Omental fat pad (tissue), 4 donors: ENCODE data around the gene FAM171A1. TPM values are rescaled to one million over a fixed set of nuclear protein-coding genes. Genes with fewer than 3 reads are reported as not detected.

Source experiments
- ATAC-seq: fragments of 150-250 bp; one replicate; pipeline ENCODE4 v1.9.1; 2016; ENCODE audit warnings: mild to moderate bottlenecking, moderate library complexity; ENCODE audit not compliant: low FRiP score
- DNase-seq: peaks from one replicate; pipeline ENCODE4 v3.0.0-alpha.2; 2019; ENCODE audit warnings: low spot score
- total RNA-seq, 4 donors: library from RNA; depleted of rRNA; stranded (reverse); fragments of >200 nt; gene quantifications; one replicate each; pipeline ENCODE4 v1.1.0, GENCODE V29; 2016
- TF ChIP-seq, protein P1 (sequence below), 3 donors: fragments of 450-650 bp; IDR thresholded peaks; one replicate each; pipeline ENCODE4 v1.5.1; 2016 to 2017; ENCODE audit warnings: antibody characterized with exemption in 3 of 3, mild to moderate bottlenecking in 3 of 3, moderate library complexity in 2 of 3

FAM171A1 gene
- total RNA-seq, 4 donors from 2014 or later, result 7.0 to 17.4 (median 15.2) TPM

DNA sequence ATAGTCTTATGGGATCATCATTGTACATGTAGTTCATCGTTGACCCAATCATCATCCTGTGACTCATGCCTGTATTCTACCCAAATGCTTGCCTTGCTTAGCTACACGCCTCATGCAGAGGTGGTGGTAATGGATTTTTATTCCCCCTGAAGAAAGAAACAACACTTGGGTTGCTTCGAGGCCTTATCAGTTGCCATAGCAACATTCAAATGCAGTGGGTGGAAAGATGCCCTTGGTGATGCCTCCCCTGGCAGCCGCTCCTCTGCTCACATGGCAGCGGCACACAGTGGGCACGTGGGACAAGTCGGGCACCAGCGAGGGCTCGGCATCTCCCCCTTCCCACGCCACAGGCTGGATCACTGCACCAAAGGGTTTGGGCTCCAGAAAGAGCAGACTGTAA lies 148.6 kb downstream of the FAM171A1 start:
- no peak for DNase-seq
- no peak for ATAC-seq
- TF ChIP-seq, protein P1, sequence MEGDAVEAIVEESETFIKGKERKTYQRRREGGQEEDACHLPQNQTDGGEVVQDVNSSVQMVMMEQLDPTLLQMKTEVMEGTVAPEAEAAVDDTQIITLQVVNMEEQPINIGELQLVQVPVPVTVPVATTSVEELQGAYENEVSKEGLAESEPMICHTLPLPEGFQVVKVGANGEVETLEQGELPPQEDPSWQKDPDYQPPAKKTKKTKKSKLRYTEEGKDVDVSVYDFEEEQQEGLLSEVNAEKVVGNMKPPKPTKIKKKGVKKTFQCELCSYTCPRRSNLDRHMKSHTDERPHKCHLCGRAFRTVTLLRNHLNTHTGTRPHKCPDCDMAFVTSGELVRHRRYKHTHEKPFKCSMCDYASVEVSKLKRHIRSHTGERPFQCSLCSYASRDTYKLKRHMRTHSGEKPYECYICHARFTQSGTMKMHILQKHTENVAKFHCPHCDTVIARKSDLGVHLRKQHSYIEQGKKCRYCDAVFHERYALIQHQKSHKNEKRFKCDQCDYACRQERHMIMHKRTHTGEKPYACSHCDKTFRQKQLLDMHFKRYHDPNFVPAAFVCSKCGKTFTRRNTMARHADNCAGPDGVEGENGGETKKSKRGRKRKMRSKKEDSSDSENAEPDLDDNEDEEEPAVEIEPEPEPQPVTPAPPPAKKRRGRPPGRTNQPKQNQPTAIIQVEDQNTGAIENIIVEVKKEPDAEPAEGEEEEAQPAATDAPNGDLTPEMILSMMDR (IDR thresholded peaks at IDR 0.05), result no peak

DNA sequence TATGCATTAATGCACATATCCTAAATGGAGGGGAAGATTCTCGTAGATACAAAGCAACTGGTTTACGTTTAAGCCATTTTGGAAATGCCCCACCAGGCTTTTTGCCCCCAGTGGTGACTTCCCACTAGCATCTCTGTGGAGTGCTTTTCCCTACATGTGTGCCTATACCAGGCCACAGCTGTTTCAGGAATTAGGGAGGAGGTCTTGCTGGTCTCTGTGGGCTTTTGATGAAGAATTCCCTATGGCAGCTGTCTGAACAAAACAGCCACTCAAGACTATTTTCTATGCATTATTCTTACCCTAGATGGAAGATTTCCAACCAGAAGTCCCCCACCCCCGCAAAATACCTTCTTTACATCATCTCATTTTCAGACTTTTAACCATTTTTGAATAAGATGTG lies 150.6 kb downstream of the FAM171A1 start:
- DNase-seq, result no peak
- TF ChIP-seq, protein P1 (IDR thresholded peaks at IDR 0.05), result no peak
- no peak for ATAC-seq

DNA sequence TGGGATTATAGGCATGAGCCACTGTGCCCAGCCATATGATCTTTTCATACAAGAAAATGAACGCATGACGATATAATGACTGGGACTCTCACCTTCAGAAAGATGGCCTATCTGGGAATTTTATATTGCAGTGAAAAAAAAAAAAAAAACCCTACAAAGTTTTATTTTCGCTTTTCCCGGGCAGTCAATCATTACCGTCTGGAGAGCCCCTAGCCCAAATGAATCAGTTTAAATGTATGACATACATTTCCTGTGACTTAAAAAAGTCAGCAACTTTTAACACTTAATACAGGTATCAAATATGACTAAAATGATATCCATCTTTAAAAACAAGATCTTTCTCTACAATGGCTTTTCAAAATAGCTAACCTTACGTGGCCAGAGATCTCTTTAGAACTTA lies 154.4 kb downstream of the FAM171A1 start:
- DNase-seq (no peak), ATAC-seq (no peak)
- TF ChIP-seq, protein P1 (IDR thresholded peaks at IDR 0.05), result no peak

DNA sequence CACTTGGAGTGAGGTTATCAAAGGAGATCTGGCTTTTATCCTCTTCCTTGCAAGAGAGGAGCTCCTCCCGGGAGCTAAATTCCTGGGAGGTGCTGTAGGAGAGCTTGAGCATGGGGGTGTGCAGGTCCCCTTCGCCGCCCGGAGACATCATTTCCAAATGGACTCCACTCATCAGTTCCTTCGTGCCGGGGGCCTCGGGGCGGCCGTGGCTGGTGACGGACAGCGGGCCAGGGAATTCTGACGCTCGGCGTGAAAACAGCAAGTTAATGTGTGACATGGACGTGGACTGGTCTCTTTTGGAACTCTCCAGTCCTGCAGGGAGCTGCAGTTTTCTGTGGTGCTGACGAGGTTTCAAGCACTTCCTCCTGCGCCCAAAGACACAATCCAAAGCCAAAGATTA lies 156.9 kb downstream of the FAM171A1 start:
- ATAC-seq, result no peak
- TF ChIP-seq, protein P1 (IDR thresholded peaks at IDR 0.05), result no peak
- no peak for DNase-seq

DNA sequence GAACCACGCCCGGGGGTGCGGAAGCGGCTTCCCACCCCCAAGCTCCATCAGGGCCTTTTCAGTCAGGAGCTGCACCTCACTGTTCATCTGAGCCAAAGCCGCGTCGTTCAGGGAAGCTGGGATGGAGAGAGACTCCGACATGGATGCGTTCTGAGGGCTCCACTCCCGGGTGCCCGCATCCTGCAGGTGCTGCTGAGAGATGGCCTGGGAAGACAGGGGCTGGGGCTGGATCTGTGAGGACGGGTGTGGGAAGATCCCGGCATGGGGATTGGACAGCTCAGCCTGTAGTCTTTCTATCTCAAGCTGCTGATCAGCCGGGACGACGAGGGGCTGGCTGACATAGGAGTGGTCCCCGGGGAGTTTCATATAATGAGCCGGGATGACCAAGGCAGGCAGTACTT lies 157.6 kb downstream of the FAM171A1 start:
- TF ChIP-seq, protein P1 (IDR thresholded peaks at IDR 0.05), result no peak
- ATAC-seq, result no peak
- no peak for DNase-seq

DNA sequence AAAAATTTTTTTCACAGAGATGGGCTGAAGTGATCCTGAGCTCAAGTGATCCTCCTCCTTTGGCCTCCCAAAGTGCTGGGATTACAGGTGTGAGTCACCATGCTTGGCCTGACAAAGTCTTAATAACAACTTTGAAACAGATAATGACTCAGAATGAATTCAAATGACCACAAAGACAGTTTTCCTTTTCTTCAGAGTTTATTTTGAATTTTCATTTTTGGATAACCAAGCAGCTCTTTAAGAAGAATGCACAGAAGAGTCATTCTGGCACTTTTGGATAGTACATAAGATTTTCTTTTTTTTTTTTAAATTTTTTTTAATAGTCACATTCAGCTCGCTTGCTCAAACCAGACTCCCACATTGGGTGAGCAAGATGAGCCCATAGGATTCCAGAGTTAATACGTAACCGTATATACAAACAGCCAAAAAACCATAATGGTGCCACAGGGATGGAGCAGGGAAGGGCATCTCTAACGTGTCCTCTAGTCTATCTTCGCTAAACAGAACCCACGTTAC lies 159.6 kb downstream of the FAM171A1 start:
- ATAC-seq (no peak), DNase-seq (no peak)
- TF ChIP-seq, protein P1 (IDR thresholded peaks at IDR 0.05), result no peak

DNA sequence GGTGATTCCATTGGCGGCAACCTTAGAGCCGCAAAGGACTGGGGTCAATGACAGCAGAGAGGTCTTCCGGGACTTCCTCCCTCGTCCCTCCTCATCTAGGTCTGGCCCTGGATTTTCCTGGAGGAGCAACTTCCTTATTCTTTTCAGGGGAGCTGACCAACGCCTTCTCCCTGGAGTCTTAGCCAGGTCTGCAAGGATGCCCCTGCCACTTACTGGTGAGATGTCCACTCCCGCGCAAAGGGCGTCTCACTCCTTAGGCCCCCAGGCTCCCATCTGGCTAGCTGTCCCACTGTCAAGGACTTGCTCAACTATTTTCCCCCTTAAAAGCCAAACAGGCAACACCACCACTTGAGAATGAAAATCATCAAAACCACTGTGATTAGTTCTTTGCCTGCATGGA lies 160.6 kb downstream of the FAM171A1 start:
- DNase-seq (no peak), ATAC-seq (no peak)
- TF ChIP-seq, protein P1 (IDR thresholded peaks at IDR 0.05), result no peak
